Measurements from ENCODE around the gene SLC16A6.

- TF ChIP-seq CTCF (conservative IDR thresholded peaks at IDR 0.05 in 1 of 2, IDR thresholded peaks at IDR 0.05 in 1 of 2; ENCODE audit: extremely low read depth in 1 of 2, insufficient read depth in 1 of 2, low read depth in 1 of 2, low read length in 2 of 2) (no peak), EZH2 (IDR thresholded peaks at IDR 0.05; ENCODE audit: borderline replicate concordance, low read length) (no peak)
Observed at GRCh38 chr17:68310152-68310551, 19.2 kb upstream of the SLC16A6 start.
